ENCODE results near the gene CNOT2. TPM values are rescaled to one million over a fixed set of nuclear protein-coding genes. Genes with fewer than 3 reads are reported as not detected.

CNOT2 gene
- total RNA-seq, 1 experiment from 2014 or later: 85.4 TPM

GRCh38 chr12:70247653-70248199 lies 4.5 kb downstream of the CNOT2 start:
- H3K9me2 ChIP-seq (ENCODE audit: insufficient read depth): no peaks in the 10 kb centered on the region
- DNase-seq: no peak
- no peaks in the 10 kb centered on the region for H3K27me3 ChIP-seq (ENCODE audit: insufficient read depth, low read depth)
- H3K4me2 ChIP-seq: peak overlapping the region; percentile 5
- CTCF ChIA-PET: interaction anchor here (0.6 kb wide), 1 partner anchor 118 kb away, joined by 3 read pairs; no protein-coding TSS in a partner anchor
- H4K20me1 ChIP-seq (ENCODE audit: insufficient read depth): peaks cover 71% of the 10 kb centered on the region
- peaks cover 9% of the 10 kb centered on the region for H3F3A ChIP-seq (ENCODE audit: insufficient read depth, low read depth)
- BruUV-seq (replicated peaks): no TSS peak
- H3K79me2 ChIP-seq (ENCODE audit: low read depth): peaks cover 90% of the 10 kb centered on the region
- peak overlapping the region; percentile 4; the same call in 1 of the 2 replicates for H3K27ac ChIP-seq
- POLR2A ChIA-PET (ENCODE audit: unreplicated experiment): no interaction called here
- no peak overlapping the region for H2AFZ ChIP-seq
- intact Hi-C loops (cut with micrococcal nuclease; ENCODE audit: unreplicated experiment): no loop called here
- peaks cover 24% of the 10 kb centered on the region for H3K36me3 ChIP-seq (ENCODE audit: low read depth)
- no peaks in the 10 kb centered on the region for H3K9me3 ChIP-seq (ENCODE audit: insufficient read depth, low read depth)
- TF ChIP-seq EZH2 (IDR thresholded peaks at IDR 0.05; ENCODE audit: low read depth): no peak
- peaks cover 26% of the 10 kb centered on the region for H3K4me1 ChIP-seq (replicated peaks; ENCODE audit: insufficient read depth)
- no peak overlapping the region for H3K4me3 ChIP-seq

DNA sequence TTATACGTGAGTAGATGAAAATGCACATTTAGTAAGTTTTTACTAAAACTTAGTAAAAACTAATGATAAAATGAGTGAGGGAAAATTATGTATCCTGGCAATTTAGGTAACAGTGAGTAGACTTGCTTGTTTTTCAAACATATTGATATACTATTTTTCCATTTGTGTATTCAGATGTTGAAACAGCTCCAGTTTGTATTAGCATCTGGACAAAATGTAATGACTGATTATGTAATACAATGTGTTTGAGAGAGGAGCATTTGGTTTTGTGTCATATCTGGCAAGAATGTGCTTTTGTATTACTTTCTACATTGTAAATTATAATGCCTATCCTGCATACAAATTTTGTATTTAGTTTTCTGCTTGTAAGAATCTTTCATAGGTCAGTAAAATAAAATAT lies 5.6 kb downstream of the CNOT2 start:
- BruUV-seq (replicated peaks): no TSS peak
- H4K20me1 ChIP-seq (ENCODE audit: insufficient read depth): peaks cover 82% of the 10 kb centered on the region
- POLR2A ChIA-PET (ENCODE audit: unreplicated experiment): no interaction called here
- H3K36me3 ChIP-seq (ENCODE audit: low read depth): peaks cover 24% of the 10 kb centered on the region
- H3K4me2 ChIP-seq: no peak overlapping the region
- H3K79me2 ChIP-seq (ENCODE audit: low read depth): peaks cover 99% of the 10 kb centered on the region
- no peaks in the 10 kb centered on the region for H3K9me3 ChIP-seq (ENCODE audit: insufficient read depth, low read depth)
- TF ChIP-seq EZH2 (IDR thresholded peaks at IDR 0.05; ENCODE audit: low read depth) (no peak), CTCF (conservative IDR thresholded peaks at IDR 0.05) (no peak)
- H2AFZ ChIP-seq: no peak overlapping the region
- peaks cover 26% of the 10 kb centered on the region for H3K4me1 ChIP-seq (replicated peaks; ENCODE audit: insufficient read depth)
- CTCF ChIA-PET: no interaction called here
- intact Hi-C loops (cut with micrococcal nuclease; ENCODE audit: unreplicated experiment): no loop called here
- H3K27ac ChIP-seq: peak overlapping the region; percentile 4; the same call in 1 of the 2 replicates
- no peaks in the 10 kb centered on the region for H3K9me2 ChIP-seq (ENCODE audit: insufficient read depth)
- H3K4me3 ChIP-seq: no peak overlapping the region
- no peak for DNase-seq
- peaks cover 2% of the 10 kb centered on the region; the same call in 1 of the 2 replicates for H3F3A ChIP-seq (ENCODE audit: insufficient read depth, low read depth)
- H3K27me3 ChIP-seq (ENCODE audit: insufficient read depth, low read depth): no peaks in the 10 kb centered on the region

DNA sequence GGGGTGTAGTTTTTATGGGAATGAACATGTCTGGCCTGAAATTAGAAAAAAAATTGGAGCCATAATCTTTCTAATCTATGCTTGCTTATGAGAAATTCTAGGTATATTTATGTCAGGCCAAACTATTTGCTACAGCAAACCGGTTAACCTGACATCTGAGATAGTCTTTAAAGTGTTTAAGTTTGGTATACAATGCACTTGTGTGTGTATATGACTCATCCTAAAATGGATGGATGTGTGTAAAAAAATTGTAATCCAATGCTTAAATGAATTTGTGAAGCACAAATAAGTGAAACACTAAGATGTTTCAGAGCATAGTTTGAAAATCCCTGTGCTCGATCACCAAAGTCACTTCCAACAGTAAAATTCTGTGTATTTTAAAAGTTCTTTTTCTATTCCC lies 6.7 kb downstream of the CNOT2 start:
- ChIA-PET CTCF (no interaction called here), POLR2A (ENCODE audit: unreplicated experiment) (no interaction called here)
- H3K9me3 ChIP-seq (ENCODE audit: insufficient read depth, low read depth): no peaks in the 10 kb centered on the region
- DNase-seq: no peak
- H3K27me3 ChIP-seq (ENCODE audit: insufficient read depth, low read depth): no peaks in the 10 kb centered on the region
- H3K79me2 ChIP-seq (ENCODE audit: low read depth): peaks cover 97% of the 10 kb centered on the region
- H4K20me1 ChIP-seq (ENCODE audit: insufficient read depth): peaks cover 81% of the 10 kb centered on the region
- no peak for TF ChIP-seq CTCF (conservative IDR thresholded peaks at IDR 0.05)
- TF ChIP-seq EZH2 (IDR thresholded peaks at IDR 0.05; ENCODE audit: low read depth): no peak
- H2AFZ ChIP-seq: no peak overlapping the region
- peaks cover 18% of the 10 kb centered on the region for H3K4me1 ChIP-seq (replicated peaks; ENCODE audit: insufficient read depth)
- H3K4me2 ChIP-seq: no peak overlapping the region
- no peaks in the 10 kb centered on the region for H3F3A ChIP-seq (ENCODE audit: insufficient read depth, low read depth)
- intact Hi-C loops (cut with micrococcal nuclease; ENCODE audit: unreplicated experiment): no loop called here
- no TSS peak for BruUV-seq (replicated peaks)
- peaks cover 21% of the 10 kb centered on the region for H3K36me3 ChIP-seq (ENCODE audit: low read depth)
- no peak overlapping the region for H3K27ac ChIP-seq
- no peaks in the 10 kb centered on the region for H3K9me2 ChIP-seq (ENCODE audit: insufficient read depth)
- no peak overlapping the region for H3K4me3 ChIP-seq

GRCh38 chr12:70251226-70251625 lies 8.0 kb downstream of the CNOT2 start:
- Histone ChIP-seq H3K79me2 (ENCODE audit: low read depth) (peaks cover 97% of the 10 kb centered on the region), H3K9me2 (ENCODE audit: insufficient read depth) (no peaks in the 10 kb centered on the region), H3K36me3 (ENCODE audit: low read depth) (peaks cover 21% of the 10 kb centered on the region), H3K4me3 (no peak overlapping the region), H3K27ac (no peak overlapping the region), H3K4me1 (replicated peaks; ENCODE audit: insufficient read depth) (0 out of 2 replicates have a peak, but pooled peaks cover 5% of the 10 kb centered on the region), H2AFZ (no peak overlapping the region), H3K4me2 (no peak overlapping the region), H4K20me1 (ENCODE audit: insufficient read depth) (peaks cover 84% of the 10 kb centered on the region), H3K9me3 (ENCODE audit: insufficient read depth, low read depth) (no peaks in the 10 kb centered on the region), H3F3A (ENCODE audit: insufficient read depth, low read depth) (no peaks in the 10 kb centered on the region), H3K27me3 (ENCODE audit: insufficient read depth, low read depth) (no peaks in the 10 kb centered on the region)
- intact Hi-C loops (cut with micrococcal nuclease; ENCODE audit: unreplicated experiment): no loop called here
- CTCF ChIA-PET: interaction anchor here (0.6 kb wide), 1 partner anchor 367 kb away, joined by 17 read pairs; no protein-coding TSS in a partner anchor
- POLR2A ChIA-PET (ENCODE audit: unreplicated experiment): no interaction called here
- DNase-seq: no peak
- no peak for TF ChIP-seq CTCF (conservative IDR thresholded peaks at IDR 0.05)
- TF ChIP-seq EZH2 (IDR thresholded peaks at IDR 0.05; ENCODE audit: low read depth): no peak
- BruUV-seq (replicated peaks): no TSS peak
